Measurements from ENCODE around the gene PLD1. TPM values are rescaled to one million over a fixed set of nuclear protein-coding genes. Genes with fewer than 3 reads are reported as not detected.

Gene PLD1
- total RNA-seq, 4 donors from 2014 or later: 52.1 to 88.3 (median 77.4) TPM

- in situ Hi-C loops (cut with MboI; ENCODE audit: low pct_ligation_motif_present in 1 of 4, low pct_unique_long_range_greater_than_20kb in 1 of 4, low sequenced_read_pairs in 3 of 4): no loop called here
These were observed 54.6 kb downstream of the PLD1 start for GRCh38 chr3:171755656-171756055.

GRCh38 chr3:171755015-171755589 is 55.2 kb downstream of the PLD1 start:
- Histone ChIP-seq H3K4me3 (no peak overlapping the region), H3K27me3 (no peaks in the 10 kb centered on the region), H3K36me3 (no peaks in the 10 kb centered on the region), H3K27ac (no peak overlapping the region), H3K9me3 (no peaks in the 10 kb centered on the region), H3K4me1 (peaks cover 0 to 18% (median 8%) of the 10 kb centered on the region in 4 donors)
- no peak for DNase-seq
- WGBS, 2 donors (ENCODE audit: low coverage in 1 of 2): 60 to 63% methylated on average over 2 of the region's 2 CpGs
- intact Hi-C loops (cut with DNase I; ENCODE audit: low total_unique reads): no loop called here
- in situ Hi-C loops (cut with MboI; ENCODE audit: low pct_ligation_motif_present in 1 of 4, low pct_unique_long_range_greater_than_20kb in 1 of 4, low sequenced_read_pairs in 3 of 4): no loop called here
- TF ChIP-seq POLR2AphosphoS5 (IDR thresholded peaks at IDR 0.05) (no peak), EP300 (IDR thresholded peaks at IDR 0.05; ENCODE audit: low read depth) (no peak), POLR2A (IDR thresholded peaks at IDR 0.05) (no peak)
- TF ChIP-seq, protein P1, sequence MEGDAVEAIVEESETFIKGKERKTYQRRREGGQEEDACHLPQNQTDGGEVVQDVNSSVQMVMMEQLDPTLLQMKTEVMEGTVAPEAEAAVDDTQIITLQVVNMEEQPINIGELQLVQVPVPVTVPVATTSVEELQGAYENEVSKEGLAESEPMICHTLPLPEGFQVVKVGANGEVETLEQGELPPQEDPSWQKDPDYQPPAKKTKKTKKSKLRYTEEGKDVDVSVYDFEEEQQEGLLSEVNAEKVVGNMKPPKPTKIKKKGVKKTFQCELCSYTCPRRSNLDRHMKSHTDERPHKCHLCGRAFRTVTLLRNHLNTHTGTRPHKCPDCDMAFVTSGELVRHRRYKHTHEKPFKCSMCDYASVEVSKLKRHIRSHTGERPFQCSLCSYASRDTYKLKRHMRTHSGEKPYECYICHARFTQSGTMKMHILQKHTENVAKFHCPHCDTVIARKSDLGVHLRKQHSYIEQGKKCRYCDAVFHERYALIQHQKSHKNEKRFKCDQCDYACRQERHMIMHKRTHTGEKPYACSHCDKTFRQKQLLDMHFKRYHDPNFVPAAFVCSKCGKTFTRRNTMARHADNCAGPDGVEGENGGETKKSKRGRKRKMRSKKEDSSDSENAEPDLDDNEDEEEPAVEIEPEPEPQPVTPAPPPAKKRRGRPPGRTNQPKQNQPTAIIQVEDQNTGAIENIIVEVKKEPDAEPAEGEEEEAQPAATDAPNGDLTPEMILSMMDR (IDR thresholded peaks at IDR 0.05): no peak

More at GRCh38 chr3:171755656-171756055, 54.6 kb downstream of the PLD1 start:
- Histone ChIP-seq H3K27ac (no peak overlapping the region), H3K4me3 (no peak overlapping the region), H3K36me3 (no peaks in the 10 kb centered on the region), H3K9me3 (no peaks in the 10 kb centered on the region), H3K27me3 (no peaks in the 10 kb centered on the region), H3K4me1 (peaks cover 0 to 18% (median 8%) of the 10 kb centered on the region in 4 donors)
- WGBS, 2 donors (ENCODE audit: low coverage in 1 of 2): 89% methylated on average over 1 of the region's 1 CpG; no CpG with 5 or more reads in 1 of the 2 donors
- intact Hi-C loops (cut with DNase I; ENCODE audit: low total_unique reads): no loop called here
- TF ChIP-seq, protein P1 (IDR thresholded peaks at IDR 0.05): no peak
- TF ChIP-seq POLR2A (IDR thresholded peaks at IDR 0.05): no peak
- no peak for TF ChIP-seq POLR2AphosphoS5 (IDR thresholded peaks at IDR 0.05)
- TF ChIP-seq EP300 (IDR thresholded peaks at IDR 0.05; ENCODE audit: low read depth): no peak
- no peak for DNase-seq

DNA sequence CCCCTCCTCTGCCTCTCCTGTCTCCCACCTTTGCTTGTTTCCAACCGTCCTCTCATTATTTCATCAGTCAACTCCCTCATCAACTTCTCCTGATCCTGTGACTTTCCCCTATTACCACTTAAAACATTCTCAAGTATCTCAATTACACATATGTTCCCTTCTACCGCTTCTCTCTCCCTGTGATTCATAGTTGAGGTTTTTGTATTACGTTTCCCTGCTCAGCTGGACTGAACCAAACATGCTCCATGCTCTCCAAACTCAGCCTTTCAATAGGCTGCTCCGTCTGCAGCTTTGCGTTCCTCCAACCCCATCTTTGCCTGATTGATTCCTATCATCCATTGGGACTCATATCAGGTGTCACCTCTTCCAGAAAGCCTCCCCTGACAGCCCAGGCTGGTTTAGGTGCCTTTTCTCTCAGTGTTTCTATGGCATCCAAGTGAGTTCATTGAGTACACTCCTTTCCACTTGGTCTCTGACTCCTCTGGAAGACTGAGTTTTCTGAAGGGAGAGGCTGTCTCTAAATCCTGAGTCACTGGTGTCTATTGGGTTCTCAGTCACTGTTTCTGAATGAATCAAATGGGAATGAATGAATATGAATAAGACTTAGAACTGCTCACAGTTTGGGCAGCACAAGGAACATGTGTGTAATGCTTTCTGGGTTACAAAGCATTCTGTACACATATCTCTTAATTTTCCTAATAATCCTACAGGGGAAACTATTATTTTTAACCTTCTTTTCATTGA is 56.4 kb downstream of the PLD1 start:
- Histone ChIP-seq H3K36me3 (no peaks in the 10 kb centered on the region), H3K4me1 (peaks cover 0 to 18% (median 8%) of the 10 kb centered on the region in 4 donors), H3K4me3 (no peak overlapping the region), H3K27me3 (no peaks in the 10 kb centered on the region), H3K27ac (no peak overlapping the region), H3K9me3 (no peaks in the 10 kb centered on the region)
- no peak for DNase-seq
- TF ChIP-seq POLR2AphosphoS5 (IDR thresholded peaks at IDR 0.05) (no peak), POLR2A (IDR thresholded peaks at IDR 0.05) (no peak), EP300 (IDR thresholded peaks at IDR 0.05; ENCODE audit: low read depth) (no peak)
- TF ChIP-seq, protein P1 (IDR thresholded peaks at IDR 0.05): no peak
- in situ Hi-C loops (cut with MboI; ENCODE audit: low pct_ligation_motif_present in 1 of 4, low pct_unique_long_range_greater_than_20kb in 1 of 4, low sequenced_read_pairs in 3 of 4) (no loop called here), intact Hi-C loops (cut with DNase I; ENCODE audit: low total_unique reads) (no loop called here)
- WGBS, 2 donors (ENCODE audit: low coverage in 1 of 2): 68 to 77% methylated on average over 5 of the region's 5 CpGs

DNA sequence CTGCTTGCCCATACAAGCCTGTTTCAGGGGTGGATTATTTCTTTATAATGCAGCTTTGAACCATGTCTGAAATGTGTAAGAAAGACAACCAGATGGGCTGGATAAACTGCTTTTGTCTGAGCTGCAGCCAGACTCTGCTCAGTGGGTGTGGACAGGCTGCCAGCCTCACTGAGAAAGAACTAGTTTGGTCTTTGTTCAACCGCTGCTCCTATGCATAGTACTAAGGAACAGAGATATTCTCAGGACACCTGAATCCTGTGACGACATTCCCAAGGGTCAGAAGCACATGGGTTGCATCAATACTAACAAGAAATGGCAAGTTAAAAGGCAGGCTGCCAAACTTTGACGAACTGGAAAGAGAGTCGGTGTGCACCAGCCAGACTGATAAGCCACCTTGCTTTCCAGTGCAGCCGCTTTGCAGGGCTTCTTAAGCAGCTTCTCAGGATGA is 57.2 kb downstream of the PLD1 start:
- 38 to 50% methylated on average over 1 to 5 of the region's 5 CpGs for WGBS, 2 donors (ENCODE audit: low coverage in 1 of 2)
- Histone ChIP-seq H3K36me3 (no peaks in the 10 kb centered on the region), H3K9me3 (no peaks in the 10 kb centered on the region), H3K4me3 (no peak overlapping the region), H3K27me3 (no peaks in the 10 kb centered on the region), H3K27ac (peak overlapping the region in 1 of 4 donors; percentile 9), H3K4me1 (peaks cover 0 to 18% (median 10%) of the 10 kb centered on the region in 4 donors)
- intact Hi-C loops (cut with DNase I; ENCODE audit: low total_unique reads): no loop called here
- DNase-seq: no peak
- TF ChIP-seq POLR2AphosphoS5 (IDR thresholded peaks at IDR 0.05) (no peak), EP300 (IDR thresholded peaks at IDR 0.05; ENCODE audit: low read depth) (no peak), POLR2A (IDR thresholded peaks at IDR 0.05) (no peak)
- TF ChIP-seq, protein P1 (IDR thresholded peaks at IDR 0.05): no peak
- in situ Hi-C loops (cut with MboI; ENCODE audit: low pct_ligation_motif_present in 1 of 4, low pct_unique_long_range_greater_than_20kb in 1 of 4, low sequenced_read_pairs in 3 of 4): no loop called here

Data from transverse colon (tissue), 4 donors.